Measurements from ENCODE around the gene C16orf96. TPM values are rescaled to one million over a fixed set of nuclear protein-coding genes. Genes with fewer than 3 reads are reported as not detected.

Gene C16orf96
- total RNA-seq, 1 experiment from 2014 or later: 1.4 TPM

DNA sequence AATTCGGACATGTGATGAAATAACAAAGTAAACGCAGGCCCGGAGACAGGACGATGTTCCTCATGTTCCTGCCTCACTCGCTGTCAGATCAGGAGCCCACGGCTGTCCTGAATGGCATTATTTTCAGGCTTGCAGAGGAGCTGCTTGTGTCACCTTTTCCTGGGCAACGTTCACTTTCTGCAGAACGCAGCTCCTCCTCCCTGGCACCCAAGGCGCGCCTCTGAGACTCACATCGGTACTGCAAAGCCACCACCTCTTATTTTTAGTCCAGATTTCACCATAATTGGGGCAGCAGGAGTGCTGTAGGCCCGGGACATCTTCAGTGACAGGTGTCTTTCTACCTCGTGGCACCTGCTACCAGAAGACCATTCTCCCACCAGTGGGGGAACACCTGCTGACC lies 8.0 kb upstream of the C16orf96 start:
- Histone ChIP-seq H3K9ac (ENCODE audit: extremely low read depth, insufficient read length, low read length) (no peak overlapping the region), H2BK120ac (ENCODE audit: low read depth, low read length, poor library complexity, severe bottlenecking) (no peak overlapping the region), H4K91ac (ENCODE audit: insufficient read length, low read depth, low read length) (no peak overlapping the region), H3K9me3 (ENCODE audit: control insufficient read depth, low read depth, low read length) (no peaks in the 10 kb centered on the region), H2BK15ac (ENCODE audit: low read depth, low read length) (no peak overlapping the region), H4K20me1 (ENCODE audit: control insufficient read depth, insufficient read depth, insufficient read length) (no peaks in the 10 kb centered on the region), H3K56ac (ENCODE audit: insufficient read length, low read depth, low read length) (no peak overlapping the region), H2BK20ac (ENCODE audit: low read depth, low read length, poor library complexity, severe bottlenecking) (no peak overlapping the region), H3K18ac (ENCODE audit: insufficient read length, low read depth, low read length) (peak overlapping the region; percentile 4), H4K8ac (replicated peaks; ENCODE audit: insufficient read length, low read depth, low read length) (no peak overlapping the region), H3K23me2 (ENCODE audit: insufficient read length, low read depth, low read length, poor library complexity, severe bottlenecking) (no peaks in the 10 kb centered on the region), H3K79me1 (ENCODE audit: insufficient read depth, low read depth, low read length, poor library complexity, severe bottlenecking) (no peaks in the 10 kb centered on the region), H3K27ac (ENCODE audit: insufficient read length, low read depth, low read length) (no peak overlapping the region), H2AK5ac (ENCODE audit: insufficient read length, low read length) (no peak overlapping the region), H2AFZ (ENCODE audit: low read length) (no peak overlapping the region), H3K79me2 (ENCODE audit: insufficient read depth, low read length) (no peaks in the 10 kb centered on the region), H2BK5ac (ENCODE audit: insufficient read length, low read length) (no peak overlapping the region), H3T11ph (ENCODE audit: low read length) (no peak overlapping the region), H3K4me2 (ENCODE audit: insufficient read depth, insufficient read length, low read length) (no peak overlapping the region), H3K27me3 (ENCODE audit: insufficient read depth, low read length) (no peaks in the 10 kb centered on the region), H3K23ac (ENCODE audit: insufficient read length, low read depth, low read length) (no peak overlapping the region), H3K14ac (ENCODE audit: insufficient read depth, low read length) (no peak overlapping the region), H2BK12ac (ENCODE audit: insufficient read length, low read depth, low read length) (no peak overlapping the region), H3K4me1 (ENCODE audit: insufficient read depth, low read length) (no peaks in the 10 kb centered on the region), H3K4ac (ENCODE audit: low read depth, low read length) (no peak overlapping the region), H4K5ac (ENCODE audit: insufficient read length, low read depth, low read length) (no peak overlapping the region)
- Mint-ChIP-seq H3K36me3 (ENCODE audit: insufficient read depth in 1 of 3, low read depth in 3 of 3) (no peaks in the 10 kb centered on the region; a peak in 1 of 7 replicates), H3K9me3 (peaks cover 0 to 2% of the 10 kb centered on the region in 2 experiments; a peak in 2 of 5 replicates), H3K4me1 (peaks cover 3 to 4% of the 10 kb centered on the region in 2 experiments; a peak in 2 of 4 replicates), H3K27ac (no peak overlapping the region; a peak in 1 of 7 replicates), H3K27me3 (ENCODE audit: low read depth) (peaks cover 5% of the 10 kb centered on the region), H3K4me3 (no peak overlapping the region)
- no peak for DNase-seq
- no CpG with 5 or more reads among the region's 13 CpGs for WGBS (ENCODE audit: extremely low coverage, insufficient read length, low lambda C conversion rate)
- TF ChIP-seq, protein P1, sequence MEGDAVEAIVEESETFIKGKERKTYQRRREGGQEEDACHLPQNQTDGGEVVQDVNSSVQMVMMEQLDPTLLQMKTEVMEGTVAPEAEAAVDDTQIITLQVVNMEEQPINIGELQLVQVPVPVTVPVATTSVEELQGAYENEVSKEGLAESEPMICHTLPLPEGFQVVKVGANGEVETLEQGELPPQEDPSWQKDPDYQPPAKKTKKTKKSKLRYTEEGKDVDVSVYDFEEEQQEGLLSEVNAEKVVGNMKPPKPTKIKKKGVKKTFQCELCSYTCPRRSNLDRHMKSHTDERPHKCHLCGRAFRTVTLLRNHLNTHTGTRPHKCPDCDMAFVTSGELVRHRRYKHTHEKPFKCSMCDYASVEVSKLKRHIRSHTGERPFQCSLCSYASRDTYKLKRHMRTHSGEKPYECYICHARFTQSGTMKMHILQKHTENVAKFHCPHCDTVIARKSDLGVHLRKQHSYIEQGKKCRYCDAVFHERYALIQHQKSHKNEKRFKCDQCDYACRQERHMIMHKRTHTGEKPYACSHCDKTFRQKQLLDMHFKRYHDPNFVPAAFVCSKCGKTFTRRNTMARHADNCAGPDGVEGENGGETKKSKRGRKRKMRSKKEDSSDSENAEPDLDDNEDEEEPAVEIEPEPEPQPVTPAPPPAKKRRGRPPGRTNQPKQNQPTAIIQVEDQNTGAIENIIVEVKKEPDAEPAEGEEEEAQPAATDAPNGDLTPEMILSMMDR (conservative IDR thresholded peaks at IDR 0.05): no peak
